Measurements from ENCODE around the gene PATJ.
"Not testable (repeated sequence)": the region's sequence is repeated elsewhere in the genome, so short reads cannot be mapped to it uniquely, and the experiment has no call there.

The PATJ gene

GRCh38 chr1:61743716-61744580, 1.7 kb downstream of the PATJ start:
- DNase-seq = no peak

GRCh38 chr1:61746813-61747212, 4.5 kb downstream of the PATJ start:
- no peak for DNase-seq

- DNase-seq = no peak
Measured at GRCh38 chr1:61748566-61748965, 6.3 kb downstream of the PATJ start.

GRCh38 chr1:61749574-61749973, 7.3 kb downstream of the PATJ start:
- no peak for DNase-seq

- no peak for DNase-seq
Measured at GRCh38 chr1:61752921-61753389, 10.7 kb downstream of the PATJ start.

GRCh38 chr1:61753998-61754508, 11.8 kb downstream of the PATJ start:
- DNase-seq = no peak

GRCh38 chr1:61754545-61754944, 12.3 kb downstream of the PATJ start:
- no peak for DNase-seq

- DNase-seq = no peak
Measured at GRCh38 chr1:61756773-61757172, 14.5 kb downstream of the PATJ start.

GRCh38 chr1:61757950-61758349, 15.7 kb downstream of the PATJ start:
- DNase-seq = no peak

- DNase-seq = no peak
Measured at GRCh38 chr1:61770131-61770530, 27.9 kb downstream of the PATJ start.

- no peak for DNase-seq
Measured at GRCh38 chr1:61776091-61776490, 33.8 kb downstream of the PATJ start.

GRCh38 chr1:61779231-61779630, 37.0 kb downstream of the PATJ start:
- no peak for DNase-seq

- no peak for DNase-seq
Measured at GRCh38 chr1:61781151-61781550, 38.9 kb downstream of the PATJ start.

- peak; percentile 23 for DNase-seq
Measured at GRCh38 chr1:61782771-61783170, 40.5 kb downstream of the PATJ start.

GRCh38 chr1:61784726-61785125, 42.4 kb downstream of the PATJ start:
- no peak for DNase-seq

- DNase-seq = no peak
Measured at GRCh38 chr1:61790837-61791236, 48.6 kb downstream of the PATJ start.

GRCh38 chr1:61797045-61797755, 54.9 kb downstream of the PATJ start:
- no peak for DNase-seq

- DNase-seq = not testable (repeated sequence)
Measured at GRCh38 chr1:61801047-61801446, 58.8 kb downstream of the PATJ start.

GRCh38 chr1:61807606-61808140, 65.4 kb downstream of the PATJ start:
- no peak for DNase-seq

GRCh38 chr1:61808321-61808720, 66.0 kb downstream of the PATJ start:
- DNase-seq = no peak

GRCh38 chr1:61808968-61809367, 66.7 kb downstream of the PATJ start:
- no peak for DNase-seq

- DNase-seq = no peak
Measured at GRCh38 chr1:61812916-61813315, 70.6 kb downstream of the PATJ start.

- DNase-seq = no peak
Measured at GRCh38 chr1:61816191-61816590, 73.9 kb downstream of the PATJ start.

GRCh38 chr1:61818992-61819391, 76.7 kb downstream of the PATJ start:
- DNase-seq = no peak
